Astrocyte (in vitro differentiated cells and primary cell): ENCODE data around the gene LNPK.

ENCODE experiments used
- CTCF ChIP-seq: IDR thresholded peaks from 2 replicates; pipeline ENCODE4 v1.5.1; 2011; ENCODE audit warnings: low read depth, mild to moderate bottlenecking, inconsistent platforms, low read length, moderate library complexity; ENCODE audit not compliant: insufficient read depth
- EZH2 ChIP-seq: IDR thresholded peaks from 2 replicates; pipeline ENCODE4 v1.6.1; 2012; ENCODE audit warnings: mild to moderate bottlenecking, low read length, inconsistent platforms; ENCODE audit not compliant: insufficient read depth

GRCh38 chr2:175947073-175947472 is 55.0 kb downstream of the LNPK start:
- TF ChIP-seq CTCF (no peak), EZH2 (no peak)
